AG04449 (cell line): ENCODE measurements around the gene ZBTB7C.

Experiments used
- CTCF ChIA-PET: fragments of 350-600 bp; formaldehyde crosslinking; extraction: SDS; loops from one replicate; lab custom pipeline; 2021; ENCODE audit warnings: antibody characterized with exemption; lab: Yijun Ruan, JAX
- POLR2A ChIA-PET: fragments of 400-600, 350-600 bp; formaldehyde crosslinking; extraction: SDS; loops from one replicate; lab custom pipeline; 2020; ENCODE audit warnings: antibody characterized with exemption, inconsistent platforms; lab: Yijun Ruan, JAX
- DNase-seq: peaks from one replicate; pipeline ENCODE4 v3.0.0-alpha.2; 2010; ENCODE audit warnings: low read depth, low spot score
- H3K4me3 ChIP-seq: 2 replicates; pipeline ENCODE4 v1.5.1; 2011; ENCODE audit warnings: low read depth, mild to moderate bottlenecking, control low read depth, low read length
- CTCF ChIP-seq: IDR thresholded peaks from one replicate; pipeline ENCODE4 v1.5.1; 2011; ENCODE audit warnings: mild to moderate bottlenecking, moderate library complexity, low read length, control low read depth, inconsistent platforms; ENCODE audit not compliant: insufficient read depth; ENCODE audit errors: missing control alignments

ZBTB7C gene

GRCh38 chr18:48154828-48155227, 254.4 kb downstream of the ZBTB7C start:
- POLR2A ChIA-PET: no interaction called here

GRCh38 chr18:48153613-48154481, 255.3 kb downstream of the ZBTB7C start:
- ChIA-PET CTCF (no interaction called here), POLR2A (no interaction called here)
- no peak for TF ChIP-seq CTCF
- H3K4me3 ChIP-seq: no peak overlapping the region
- DNase-seq: no peak

More at GRCh38 chr18:48154828-48155227, 254.4 kb downstream of the ZBTB7C start:
- no peak overlapping the region for H3K4me3 ChIP-seq
- DNase-seq: no peak
- TF ChIP-seq CTCF: no peak
- CTCF ChIA-PET: no interaction called here

GRCh38 chr18:48152549-48152948, 256.6 kb downstream of the ZBTB7C start:
- ChIA-PET POLR2A (no interaction called here), CTCF (no interaction called here)
- TF ChIP-seq CTCF: no peak
- no peak for DNase-seq
- H3K4me3 ChIP-seq: no peak overlapping the region

- POLR2A ChIA-PET: no interaction called here
- CTCF ChIA-PET: no interaction called here
- no peak for TF ChIP-seq CTCF
- DNase-seq: no peak
- no peak overlapping the region for H3K4me3 ChIP-seq
Observed at GRCh38 chr18:48151421-48152065, 257.6 kb downstream of the ZBTB7C start.

GRCh38 chr18:48149020-48149685, 260.0 kb downstream of the ZBTB7C start:
- ChIA-PET POLR2A (no interaction called here), CTCF (no interaction called here)
- DNase-seq: no peak
- no peak overlapping the region for H3K4me3 ChIP-seq
- TF ChIP-seq CTCF: no peak

- no peak for TF ChIP-seq CTCF
- CTCF ChIA-PET: no interaction called here
- POLR2A ChIA-PET: no interaction called here
- no peak for DNase-seq
- H3K4me3 ChIP-seq: no peak overlapping the region
Observed at GRCh38 chr18:48142994-48143393, 266.2 kb downstream of the ZBTB7C start.
